ENCODE measurements around the gene FGF2. TPM values are rescaled to one million over a fixed set of nuclear protein-coding genes. Genes with fewer than 3 reads are reported as not detected.
A peak's percentile ranks its signal among the peaks of the same experiment; 100 is the strongest.

Gene FGF2
- total RNA-seq, 1 experiment from 2014 or later, result 3.8 TPM

DNA sequence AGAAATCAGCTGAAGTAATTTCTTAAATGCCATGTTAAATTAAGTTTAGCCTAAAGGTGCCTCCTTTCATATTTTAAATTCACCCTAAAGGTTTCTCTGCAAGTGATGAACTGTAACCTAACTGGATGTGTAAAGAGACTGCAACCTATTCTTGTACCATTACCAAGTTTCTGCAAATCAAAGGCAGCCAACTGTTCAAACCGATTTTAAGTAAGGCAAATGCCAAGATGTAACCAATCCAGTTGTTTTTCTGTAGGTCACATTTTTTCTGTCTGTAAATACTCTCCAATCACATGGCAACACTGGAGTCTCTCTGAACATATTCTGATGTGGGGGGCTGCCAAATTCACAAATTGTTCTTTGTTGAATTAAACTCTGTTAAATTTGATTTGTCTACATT, 42.4 kb upstream of the FGF2 start:
- Histone ChIP-seq H3K9me3 (ENCODE audit: control insufficient read depth in 1 of 2, insufficient read depth in 1 of 2, low read depth in 1 of 2, low read length in 2 of 2) (no peaks in the 10 kb centered on the region), H3K4me2 (ENCODE audit: low read length) (peak overlapping the region; percentile 79), H3K9me2 (ENCODE audit: insufficient read depth) (no peaks in the 10 kb centered on the region), H3K27me3 (ENCODE audit: insufficient read depth, low read length) (no peaks in the 10 kb centered on the region), H3K4me3 (replicated peaks in 1 of 2; ENCODE audit: low read depth in 1 of 2, low read length in 2 of 2) (peak overlapping the region in 1 of 2 experiments; percentile 36; a peak in 1 of 4 replicates), H3K36me3 (ENCODE audit: control insufficient read depth in 1 of 2, insufficient read depth in 2 of 2, low read length in 2 of 2) (no peaks in the 10 kb centered on the region), H3K79me2 (ENCODE audit: insufficient read depth, low read length) (no peaks in the 10 kb centered on the region), H3K27ac (ENCODE audit: low read depth, low read length) (no peak overlapping the region), H4K20me1 (ENCODE audit: insufficient read depth) (no peaks in the 10 kb centered on the region), H3K9ac (ENCODE audit: low read length) (peak overlapping the region; percentile 36; the same call in 1 of the 2 replicates), H2AFZ (ENCODE audit: low read depth, low read length, poor library complexity, severe bottlenecking) (peak overlapping the region; percentile 92), H3K4me1 (ENCODE audit: control insufficient read depth in 1 of 2, insufficient read depth in 2 of 2, low read length in 2 of 2) (peaks cover 9 to 51% of the 10 kb centered on the region in 2 experiments)
- CTCF ChIA-PET, result no interaction called here
- RAD21 ChIA-PET (ENCODE audit: low non-redundant PET in 1 of 2, low total read pairs in 2 of 2, uncharacterized antibody in 2 of 2, unreplicated experiment in 2 of 2), result no interaction called here
- ATAC-seq, result no peak
- DNase-seq (ENCODE audit: low read depth, low spot score), result no peak
- intact Hi-C loops (cut with micrococcal nuclease), result no loop called here
- TF ChIP-seq POLR2AphosphoS5 (IDR thresholded peaks at IDR 0.05; ENCODE audit: low read depth, low read length) (no peak), CBX3 (IDR thresholded peaks at IDR 0.05; ENCODE audit: low read depth) (no peak), SIN3A (IDR thresholded peaks at IDR 0.05; ENCODE audit: low read depth) (no peak), JUND (IDR thresholded peaks at IDR 0.05) (no peak), TCF7L2 (IDR thresholded peaks at IDR 0.05; ENCODE audit: borderline replicate concordance, extremely low read depth, insufficient read depth, insufficient read length) (no peak)
- TF ChIP-seq, protein P1, sequence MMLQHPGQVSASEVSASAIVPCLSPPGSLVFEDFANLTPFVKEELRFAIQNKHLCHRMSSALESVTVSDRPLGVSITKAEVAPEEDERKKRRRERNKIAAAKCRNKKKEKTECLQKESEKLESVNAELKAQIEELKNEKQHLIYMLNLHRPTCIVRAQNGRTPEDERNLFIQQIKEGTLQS (IDR thresholded peaks at IDR 0.05), result no peak
- POLR2A ChIA-PET, result interaction anchor here (2.0 kb wide), 1 partner anchor 13 kb away, joined by 5 read pairs; no protein-coding TSS in a partner anchor
- BruUV-seq (replicated peaks), result no TSS peak

DNA sequence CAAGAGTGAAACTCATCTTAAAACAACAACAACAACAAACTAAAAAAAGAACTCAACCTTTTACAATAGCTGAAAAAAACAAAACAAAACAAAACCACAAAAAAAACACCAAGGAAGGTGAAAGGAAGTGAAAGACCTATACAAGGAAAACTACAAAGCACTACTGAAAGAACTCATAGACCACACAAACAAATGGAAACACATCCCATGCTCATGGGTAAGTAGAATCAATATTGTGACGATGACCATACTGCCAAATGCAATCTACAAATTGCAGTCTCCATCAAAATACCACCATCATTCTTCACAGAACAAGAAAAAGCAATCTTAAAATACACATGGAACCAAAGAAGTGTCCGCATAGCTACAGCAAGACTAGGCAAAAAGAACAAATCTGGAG, 41.5 kb upstream of the FGF2 start:
- DNase-seq (ENCODE audit: low read depth, low spot score) (no peak), ATAC-seq (no peak)
- Histone ChIP-seq H3K4me3 (replicated peaks in 1 of 2; ENCODE audit: low read depth in 1 of 2, low read length in 2 of 2) (no peak overlapping the region), H3K36me3 (ENCODE audit: control insufficient read depth in 1 of 2, insufficient read depth in 2 of 2, low read length in 2 of 2) (no peaks in the 10 kb centered on the region), H3K9me2 (ENCODE audit: insufficient read depth) (no peaks in the 10 kb centered on the region), H3K27ac (ENCODE audit: low read depth, low read length) (no peak overlapping the region), H2AFZ (ENCODE audit: low read depth, low read length, poor library complexity, severe bottlenecking) (peak overlapping the region; percentile 62), H3K27me3 (ENCODE audit: insufficient read depth, low read length) (no peaks in the 10 kb centered on the region), H4K20me1 (ENCODE audit: insufficient read depth) (no peaks in the 10 kb centered on the region), H3K9me3 (ENCODE audit: control insufficient read depth in 1 of 2, insufficient read depth in 1 of 2, low read depth in 1 of 2, low read length in 2 of 2) (no peaks in the 10 kb centered on the region), H3K4me1 (ENCODE audit: control insufficient read depth in 1 of 2, insufficient read depth in 2 of 2, low read length in 2 of 2) (peaks cover 9 to 51% of the 10 kb centered on the region in 2 experiments), H3K79me2 (ENCODE audit: insufficient read depth, low read length) (no peaks in the 10 kb centered on the region), H3K9ac (ENCODE audit: low read length) (no peak overlapping the region), H3K4me2 (ENCODE audit: low read length) (peak overlapping the region; percentile 51; the same call in 1 of the 2 replicates)
- BruUV-seq (replicated peaks), result no TSS peak
- intact Hi-C loops (cut with micrococcal nuclease), result no loop called here
- TF ChIP-seq EZH2 (IDR thresholded peaks at IDR 0.05), result no peak
- TF ChIP-seq EGR1 (IDR thresholded peaks at IDR 0.05; ENCODE audit: low read depth), result no peak
- POLR2A ChIA-PET, result no interaction called here
- RAD21 ChIA-PET (ENCODE audit: low non-redundant PET in 1 of 2, low total read pairs in 2 of 2, uncharacterized antibody in 2 of 2, unreplicated experiment in 2 of 2), result no interaction called here
- CTCF ChIA-PET, result no interaction called here

Measured in HCT116 (cell line).